GM19351 (cell line): ENCODE measurements around the gene PRR15L.
A peak's percentile ranks its signal among the peaks of the same experiment; 100 is the strongest.

Experiments
- ATAC-seq: cut with Tn5 transposase; IDR thresholded peaks from one replicate; pipeline ENCODE4 v1.9.1; 2021; ENCODE audit warnings: mild to moderate bottlenecking, moderate library complexity; ENCODE audit not compliant: unreplicated experiment

PRR15L gene

DNA sequence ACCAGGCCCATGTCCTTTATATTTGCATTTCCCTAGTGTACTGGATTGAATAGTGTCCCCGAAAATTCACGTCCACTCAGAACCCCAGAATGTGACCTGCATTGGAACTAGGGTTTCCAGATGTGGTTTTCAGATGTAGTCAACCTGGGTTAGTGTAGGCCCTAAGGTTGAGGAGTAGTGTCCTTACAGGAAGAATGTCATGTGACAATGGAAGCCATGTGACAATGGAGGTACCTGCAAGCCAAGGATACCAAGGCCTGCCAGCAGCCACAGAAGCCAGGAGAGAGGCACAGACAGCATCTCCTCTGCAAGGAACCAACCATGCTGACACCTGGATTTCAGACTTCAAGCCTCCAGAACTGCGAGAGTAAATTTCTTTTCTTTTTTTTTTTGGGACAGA is 5.2 kb upstream of the PRR15L start:
- ATAC-seq, result no peak

DNA sequence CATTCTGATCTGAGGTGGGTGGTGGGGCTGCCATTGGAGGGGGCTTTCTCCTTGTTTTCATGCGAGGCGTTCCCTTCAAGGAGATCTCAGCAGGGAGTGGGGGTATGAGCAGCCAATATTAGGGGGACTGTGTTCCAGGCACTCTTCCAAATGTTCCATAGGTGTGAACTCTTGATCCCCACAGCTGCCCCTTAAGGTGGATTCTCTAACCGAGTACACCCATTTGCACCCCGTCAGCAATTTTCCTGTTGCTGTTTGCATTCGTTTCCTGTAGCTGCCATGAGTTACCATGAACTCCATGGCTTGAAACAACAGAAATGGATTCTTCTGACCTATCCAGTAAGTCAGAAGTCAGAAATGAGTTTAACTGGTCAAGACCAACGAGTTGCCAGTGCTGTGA is 3.7 kb upstream of the PRR15L start:
- ATAC-seq, result no peak

DNA sequence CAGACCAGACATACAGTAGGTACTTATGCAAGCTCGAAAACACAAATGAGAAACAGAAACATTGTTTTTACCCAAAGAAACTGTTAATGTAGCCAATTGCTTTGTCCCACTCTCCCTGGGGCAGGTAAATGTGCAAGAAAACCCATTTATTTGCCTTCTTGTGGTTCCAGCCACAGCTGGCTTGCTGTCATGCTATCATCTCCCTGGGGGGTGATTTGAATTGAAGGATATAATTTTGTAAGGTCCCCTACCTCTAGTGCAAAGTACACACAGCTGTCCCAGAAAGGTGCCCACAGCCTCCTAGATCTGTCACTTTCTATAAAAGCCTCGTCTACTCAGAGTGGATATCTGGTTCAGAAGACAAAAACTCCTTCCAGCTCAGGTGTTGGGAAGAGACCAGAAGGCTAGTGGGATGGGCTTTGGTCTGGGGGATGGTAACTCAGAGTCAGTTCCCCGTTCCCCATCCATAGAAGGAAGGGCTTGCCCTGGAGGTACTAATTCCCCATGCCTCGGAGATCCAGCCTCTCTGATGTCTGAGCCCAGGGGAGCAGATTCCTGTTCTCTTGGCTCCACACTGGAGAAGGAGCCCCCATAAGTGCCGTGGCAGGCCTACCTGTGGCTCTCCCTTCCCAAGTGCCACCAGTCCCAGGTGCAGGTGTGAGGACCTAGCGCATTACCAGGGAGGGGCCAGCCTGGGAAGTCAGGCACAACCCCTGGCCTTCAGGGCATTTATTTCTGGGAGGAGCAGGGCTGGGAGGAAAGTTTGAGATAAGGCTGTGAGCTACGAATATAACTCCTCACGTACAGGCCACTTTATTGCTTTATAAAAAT is 2.4 kb upstream of the PRR15L start:
- ATAC-seq, result no peak

DNA sequence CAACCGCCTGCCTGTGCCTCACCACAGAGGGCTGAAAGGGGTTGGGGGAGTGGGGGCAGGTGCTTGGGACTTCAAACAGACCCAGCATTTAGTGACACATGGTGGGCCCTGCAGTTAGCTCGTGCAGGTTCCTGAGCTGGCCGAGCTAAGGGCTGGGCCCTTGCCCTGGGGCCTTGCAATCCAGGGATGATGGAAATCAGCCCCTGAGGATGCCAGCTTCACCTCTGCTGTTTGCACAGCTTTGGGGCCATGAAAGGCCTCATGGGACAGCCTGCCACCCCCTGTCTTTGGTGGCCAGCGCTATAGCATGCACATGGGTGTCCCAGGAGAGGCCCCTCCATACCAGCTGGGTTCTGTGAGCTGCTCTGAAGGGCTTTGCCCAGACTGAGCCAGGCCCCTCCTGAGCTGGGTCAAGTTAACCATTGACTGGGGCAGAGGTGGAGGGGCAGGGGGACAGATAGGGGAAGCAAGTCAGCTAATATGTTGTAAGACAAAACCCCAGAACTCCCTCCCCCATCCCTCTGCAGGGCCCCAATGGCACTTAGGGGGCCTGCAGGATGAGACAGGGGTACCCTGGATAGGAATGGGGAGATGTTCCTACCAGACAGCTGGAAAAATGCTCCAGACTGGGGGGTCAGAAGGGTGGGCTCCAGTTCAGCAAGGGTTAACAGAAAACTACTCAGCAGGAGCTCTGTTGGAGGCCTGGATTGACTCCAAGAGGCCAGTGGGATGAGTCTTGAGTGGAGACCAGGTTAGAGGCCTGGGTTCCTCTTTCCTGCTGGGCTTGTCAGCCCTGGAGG is 692 bp downstream of the PRR15L start:
- ATAC-seq, result no peak

DNA sequence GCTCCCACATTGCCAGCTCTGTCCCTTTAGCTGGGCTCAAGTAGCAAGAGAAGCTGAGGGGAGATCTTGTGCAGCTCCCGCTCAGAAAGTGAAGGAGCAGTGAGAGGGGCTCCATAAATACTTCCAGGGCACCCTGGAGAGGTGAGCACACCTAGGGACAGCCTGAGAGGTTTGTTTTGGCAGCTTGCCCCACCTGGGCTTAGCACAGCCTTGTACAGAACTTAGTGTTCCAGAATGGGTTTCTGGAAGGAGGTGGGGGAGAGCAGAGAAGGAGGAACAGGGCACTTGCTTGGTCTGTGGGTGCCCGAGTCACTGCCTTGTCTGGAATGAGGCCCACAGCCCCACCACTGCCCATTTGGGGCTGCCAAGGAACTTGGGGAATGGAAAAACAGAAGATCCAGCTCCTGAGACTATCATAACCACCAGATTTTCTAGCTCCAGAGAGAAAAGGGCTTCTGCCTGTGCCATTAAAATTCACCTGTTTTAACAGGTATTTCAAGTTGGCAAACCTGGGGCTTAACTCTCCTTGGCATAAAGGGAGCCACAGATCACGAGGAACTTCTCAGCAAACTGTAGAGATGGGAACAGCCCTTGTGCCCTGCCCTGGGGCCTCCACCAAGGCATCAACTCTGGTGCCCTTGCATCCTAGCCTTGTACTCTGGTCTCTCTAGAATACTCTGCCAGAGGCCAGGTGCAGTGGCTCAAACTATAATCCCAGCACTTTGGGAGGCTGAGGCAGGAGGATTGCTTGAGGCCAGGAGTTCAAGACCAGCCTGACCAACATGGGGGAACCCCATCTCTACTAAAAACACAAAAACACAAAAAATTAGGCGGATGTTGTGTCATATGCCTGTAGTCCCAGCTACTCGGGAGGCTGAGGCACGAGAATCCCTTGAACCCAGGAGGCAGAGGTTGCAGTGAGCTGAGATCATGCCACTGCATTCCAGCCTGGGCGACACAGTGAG is 1.9 kb downstream of the PRR15L start:
- no peak for ATAC-seq

DNA sequence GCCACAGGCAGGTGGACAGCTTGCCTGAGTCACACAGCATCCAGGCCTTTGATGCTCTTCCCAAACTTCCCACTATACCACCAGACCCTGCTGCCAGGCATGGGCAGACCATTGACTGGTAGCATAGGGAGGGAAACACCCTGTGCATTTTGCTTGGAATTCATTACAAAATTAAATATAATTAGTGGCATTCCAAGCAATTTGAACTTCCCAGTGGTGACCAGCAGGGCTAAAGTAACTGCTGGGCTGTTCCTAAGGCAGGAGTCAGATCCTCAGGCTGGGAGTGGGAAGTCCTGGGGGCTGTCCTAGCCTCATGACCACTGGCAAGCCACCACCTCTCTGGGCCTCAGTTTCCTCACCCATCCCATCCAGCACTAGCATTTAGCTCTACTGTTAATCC is 3.8 kb downstream of the PRR15L start:
- no peak for ATAC-seq

DNA sequence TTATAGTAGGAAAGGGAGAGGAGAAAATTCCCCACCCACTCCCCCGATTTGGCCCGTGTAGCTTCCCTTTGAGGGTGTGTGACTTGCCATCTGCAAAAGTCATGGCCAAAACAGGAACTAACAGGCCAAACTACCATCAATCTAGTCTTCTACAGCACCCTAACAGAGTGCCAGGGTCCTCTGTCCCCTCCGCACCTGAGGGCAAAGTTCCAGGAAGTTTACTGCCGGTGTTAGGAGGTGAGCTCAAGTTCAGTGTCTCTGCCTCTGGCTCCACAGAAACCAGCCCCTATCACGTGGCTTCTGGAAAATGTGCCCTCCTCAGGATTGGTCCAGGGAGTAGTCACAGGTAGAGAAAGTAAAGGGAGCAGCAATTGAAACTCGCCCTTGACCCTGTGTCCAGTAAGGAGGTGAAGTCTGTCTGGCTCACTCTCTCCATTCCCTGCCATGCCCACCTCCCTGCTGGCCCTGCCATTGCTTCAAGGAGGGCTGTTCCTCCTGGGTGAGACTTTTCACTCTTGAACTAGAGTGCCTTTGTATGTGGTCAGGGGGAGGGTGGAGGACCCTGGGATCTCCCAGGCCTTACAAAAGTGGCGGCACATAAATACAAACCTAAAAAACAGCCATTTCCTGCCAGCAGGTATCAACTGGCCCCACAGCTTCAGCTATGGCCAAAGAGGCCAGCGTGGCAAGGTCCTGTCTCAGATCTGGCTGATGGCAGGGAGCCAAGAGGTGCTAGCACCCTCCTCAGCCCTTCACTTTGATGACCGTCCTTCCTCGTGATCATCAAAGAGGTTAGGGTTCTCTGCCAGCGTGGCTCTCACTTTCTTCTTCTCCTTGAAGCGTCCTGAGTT is 5.3 kb downstream of the PRR15L start:
- no peak for ATAC-seq

DNA sequence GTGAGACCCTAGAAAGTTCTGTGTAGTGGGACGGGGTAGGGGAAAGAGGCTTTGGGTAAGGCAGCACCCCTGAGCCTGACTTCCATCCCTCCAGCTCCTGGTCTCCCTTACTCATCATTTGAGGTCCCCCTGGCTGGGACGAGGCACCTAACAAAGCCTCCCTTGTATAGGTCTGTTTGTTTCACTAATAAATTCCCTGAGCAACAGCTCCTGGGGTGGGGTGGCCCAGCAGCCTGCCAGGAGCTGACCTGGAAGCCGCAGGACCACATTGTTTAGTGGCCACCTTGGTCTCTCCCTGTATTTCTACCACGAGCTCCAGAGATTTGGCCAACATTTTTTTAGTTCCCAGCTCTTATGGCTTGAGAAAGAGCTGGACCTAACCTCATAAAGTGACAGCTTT is 7.2 kb downstream of the PRR15L start:
- no peak for ATAC-seq

DNA sequence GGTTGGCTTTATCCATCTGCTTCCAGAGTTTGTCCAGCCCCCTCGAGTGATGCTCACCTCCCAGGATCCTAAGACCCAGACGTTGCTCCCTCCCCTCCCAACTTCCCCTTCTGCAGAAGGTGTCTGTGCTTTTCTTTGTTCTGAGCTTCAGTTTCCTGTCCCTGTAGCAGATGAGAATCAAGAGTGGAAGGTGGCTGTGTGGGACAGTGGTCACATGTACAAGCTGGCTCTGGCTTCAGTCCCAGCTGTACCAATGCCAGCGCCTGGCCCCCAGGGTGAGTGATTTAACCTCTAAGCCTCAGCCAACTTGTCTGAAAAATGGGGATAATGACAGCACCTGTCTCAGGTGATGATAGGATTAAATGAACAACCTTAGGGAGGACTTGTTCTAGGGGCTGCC is 7.7 kb downstream of the PRR15L start:
- no peak for ATAC-seq

DNA sequence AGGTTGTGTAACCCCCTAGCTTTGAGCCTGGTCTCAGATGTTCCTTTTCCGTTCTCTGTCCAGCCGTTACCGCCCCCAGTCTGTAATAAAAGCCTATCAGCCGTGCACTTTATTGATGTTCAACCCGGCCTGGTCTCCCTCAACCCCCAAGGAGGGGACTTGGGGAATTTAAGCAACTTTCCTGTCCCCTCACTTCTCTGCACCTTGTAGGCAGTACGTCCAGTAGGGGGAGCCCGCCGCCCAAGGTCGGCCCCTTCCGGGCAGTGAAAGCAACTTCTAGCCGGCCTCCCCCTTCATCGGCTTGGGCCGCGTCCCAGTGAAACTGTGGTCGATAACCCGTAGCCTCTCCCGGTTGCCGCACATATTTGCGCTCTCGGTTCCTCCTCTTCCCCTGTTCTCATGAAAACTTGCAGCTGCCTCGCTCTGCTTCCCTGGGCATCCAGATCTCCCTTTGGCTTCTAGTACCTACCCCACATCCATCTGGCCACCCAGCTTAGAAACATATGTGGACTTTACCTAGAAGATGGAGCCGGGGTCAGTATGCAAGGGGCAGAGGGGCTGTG is 8.4 kb downstream of the PRR15L start:
- ATAC-seq, result peak; percentile 63

DNA sequence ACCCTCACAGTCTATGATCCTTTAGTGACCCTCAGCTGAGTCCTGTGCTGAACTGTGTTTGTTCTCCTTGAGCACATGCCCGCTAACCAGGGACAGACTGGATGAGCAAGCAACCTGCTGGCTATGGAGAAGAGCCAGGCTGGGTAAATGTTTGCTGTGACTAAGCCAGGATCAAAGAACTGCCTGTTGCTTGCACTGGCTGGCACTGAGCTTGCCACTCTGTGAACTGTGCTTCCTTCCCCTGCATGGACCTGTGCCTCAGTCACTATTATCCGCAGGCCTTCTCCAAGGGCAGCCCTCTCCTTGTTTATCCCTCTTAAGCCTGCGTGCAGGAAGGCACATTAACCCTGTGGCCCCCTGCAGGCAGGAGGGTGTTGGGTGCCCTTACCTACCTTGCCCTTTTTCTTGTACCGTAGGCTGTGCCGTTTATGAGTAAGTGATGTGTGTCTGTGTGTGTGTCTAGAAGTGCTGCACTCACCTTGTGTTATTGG is 8.9 kb downstream of the PRR15L start:
- no peak for ATAC-seq

DNA sequence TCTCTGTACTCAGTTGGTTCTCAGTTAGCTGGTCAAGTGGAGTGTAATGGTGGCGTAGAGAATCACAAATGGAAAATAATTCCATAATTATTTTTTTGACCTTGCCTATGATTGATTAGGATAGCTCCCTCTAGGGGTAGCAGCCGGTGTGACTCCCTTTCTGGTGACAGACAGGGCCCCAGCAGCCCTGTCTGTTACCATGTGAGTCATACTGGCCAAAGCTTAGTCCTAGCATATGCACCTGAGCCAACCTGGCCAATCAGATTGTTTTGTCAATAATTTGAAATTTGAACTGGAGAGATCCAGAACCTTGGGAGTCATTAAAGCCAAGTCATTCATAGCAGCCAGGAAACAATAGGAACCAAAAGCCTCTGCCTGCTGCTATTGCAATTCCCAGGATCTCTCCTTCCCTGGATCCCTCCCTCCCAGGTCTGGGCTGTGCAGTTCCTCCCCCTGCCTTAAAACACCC is 10.7 kb downstream of the PRR15L start:
- ATAC-seq, result peak; percentile 69

DNA sequence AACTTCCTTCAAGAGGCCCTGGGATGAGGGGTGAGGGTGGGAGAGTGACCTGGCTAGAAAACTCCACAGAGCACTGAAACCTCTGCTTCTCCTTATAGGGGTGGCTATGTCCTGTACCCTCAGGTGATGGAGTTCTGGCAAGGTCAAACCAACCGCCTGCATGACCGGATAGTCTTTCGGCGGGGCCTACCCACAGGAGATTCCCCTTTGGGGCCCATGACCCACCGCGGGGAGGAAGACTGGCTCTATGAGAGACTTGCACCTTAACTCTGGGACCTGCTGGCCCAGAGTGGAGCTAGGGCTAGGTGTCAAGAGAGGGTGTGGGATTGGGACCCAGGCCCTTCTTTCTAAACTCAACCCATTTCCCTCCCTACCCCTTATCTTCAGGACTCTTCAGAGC is 11.2 kb downstream of the PRR15L start:
- ATAC-seq, result no peak

DNA sequence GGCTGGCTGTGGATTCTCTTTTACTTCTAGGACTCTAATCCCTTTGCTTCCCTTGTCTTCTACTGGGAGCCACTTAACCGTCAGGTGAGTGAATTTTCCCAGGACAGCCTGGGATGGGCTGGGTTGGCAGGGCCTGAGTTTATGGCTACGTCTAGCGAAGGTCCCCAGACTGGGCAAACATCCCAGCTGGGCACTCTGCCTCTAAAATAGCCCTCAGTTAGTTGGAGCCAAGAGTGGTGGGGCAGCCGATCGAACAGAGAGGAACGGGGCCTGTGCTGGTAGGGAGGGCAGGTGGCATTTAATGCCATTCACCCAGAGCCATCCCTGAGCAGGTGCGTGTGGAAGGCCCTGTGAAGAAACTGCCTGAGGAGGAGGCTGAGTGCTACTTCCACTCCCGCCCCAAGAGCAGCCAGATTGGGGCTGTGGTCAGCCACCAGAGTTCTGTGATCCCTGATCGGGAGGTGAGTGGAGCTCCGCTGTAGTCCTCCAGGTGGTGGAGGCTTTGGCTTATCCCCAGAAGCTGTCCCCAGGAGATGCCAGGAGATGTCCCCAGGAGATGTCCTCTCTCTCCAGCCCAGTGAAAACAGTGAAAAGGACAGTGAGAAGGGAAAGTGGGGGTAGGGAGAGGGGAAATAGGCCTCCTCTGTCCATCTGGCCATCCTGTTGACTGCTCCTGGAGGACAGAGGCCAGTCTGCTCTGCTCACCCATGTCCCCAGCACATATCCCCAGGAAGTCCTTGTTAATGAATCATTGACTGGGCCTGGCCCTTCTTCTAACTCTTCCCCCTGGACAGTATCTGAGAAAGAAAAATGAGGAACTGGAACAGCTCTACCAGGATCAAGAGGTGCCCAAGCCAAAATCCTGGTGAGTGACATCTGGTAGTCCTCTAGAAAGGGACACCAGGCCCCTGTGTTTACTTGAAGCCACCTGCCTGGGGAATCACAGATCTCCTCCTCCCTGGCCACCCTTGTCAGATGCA is 11.9 kb downstream of the PRR15L start:
- no peak for ATAC-seq

DNA sequence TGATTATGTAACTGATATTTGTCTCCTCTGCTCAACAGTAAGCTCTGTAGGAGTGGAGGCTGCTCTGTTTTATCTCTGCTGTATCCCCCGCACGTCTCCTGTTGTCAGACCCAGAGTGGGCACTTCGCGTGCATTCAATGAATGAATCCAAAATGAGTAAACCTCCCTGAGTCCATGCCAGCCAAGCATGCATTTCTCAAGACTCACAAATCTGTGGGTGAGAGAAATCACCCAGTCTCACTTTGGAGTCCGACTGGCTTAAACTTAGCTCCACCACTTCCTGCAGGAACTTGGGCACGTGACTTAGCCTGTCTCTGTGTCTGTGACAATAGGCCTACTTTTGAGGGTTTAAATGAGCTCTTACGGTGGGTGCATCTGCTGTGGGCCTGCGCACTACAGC is 12.6 kb downstream of the PRR15L start:
- no peak for ATAC-seq

DNA sequence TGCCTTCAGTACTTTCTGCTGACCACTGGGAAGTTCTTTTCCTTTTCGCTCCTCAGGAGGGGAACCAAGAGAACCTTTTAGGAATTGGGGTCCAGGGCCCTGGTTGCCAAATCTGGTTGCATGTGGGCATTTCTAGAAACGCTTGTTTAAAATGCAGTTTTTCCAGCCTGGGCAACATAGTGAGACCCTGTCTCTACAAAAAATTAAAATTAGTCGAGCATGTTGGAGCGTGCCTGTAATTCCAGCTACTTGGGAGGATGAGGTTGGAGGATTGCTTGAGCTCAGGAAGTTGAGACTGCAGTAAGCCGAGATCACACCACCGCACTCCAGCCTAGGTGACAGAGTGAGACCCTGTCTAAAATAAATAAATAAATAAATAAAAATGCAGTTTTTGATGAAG is 15.1 kb downstream of the PRR15L start:
- ATAC-seq, result no peak

DNA sequence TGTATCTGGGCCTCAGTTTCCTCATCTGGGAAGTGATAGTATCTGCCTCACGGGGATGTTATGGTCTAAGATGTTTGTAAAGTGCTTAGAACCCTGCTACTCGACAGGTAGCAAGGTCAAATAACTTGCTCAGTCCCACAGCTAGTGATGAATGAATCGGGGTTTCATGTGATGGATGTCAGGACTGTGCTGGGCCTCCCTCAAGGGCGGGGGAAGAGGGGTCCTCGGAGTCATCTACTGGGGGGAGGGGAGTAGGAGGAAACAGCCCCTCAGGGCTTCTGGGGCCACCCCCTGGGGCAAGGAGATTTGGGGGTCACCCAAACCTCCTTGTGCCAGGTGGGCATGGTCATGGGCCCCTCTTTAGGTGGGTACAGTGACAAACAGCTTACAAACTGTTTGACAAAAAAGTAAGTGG is 15.6 kb downstream of the PRR15L start:
- no peak for ATAC-seq
